Measurements from ENCODE around the gene OR2T34.

The OR2T34 gene

GRCh38 chr1:248618119-248618518 lies 43.6 kb upstream of the OR2T34 start:
- Histone ChIP-seq H3K4me3 (ENCODE audit: insufficient read depth in 1 of 2, low read depth in 1 of 2, low read length in 2 of 2) (no peak overlapping the region), H3K79me1 (replicated peaks; ENCODE audit: low read length, poor library complexity, severe bottlenecking) (no peaks in the 10 kb centered on the region), H2BK12ac (ENCODE audit: low read length in 2 of 2) (no peak overlapping the region), H3K27me3 (ENCODE audit: control insufficient read depth in 1 of 2, insufficient read depth in 1 of 2, low read length in 2 of 2) (no peaks in the 10 kb centered on the region), H4K91ac (ENCODE audit: low read length) (no peak overlapping the region), H3K36me3 (ENCODE audit: control insufficient read depth in 1 of 2, insufficient read depth in 2 of 2, low read depth in 1 of 2, low read length in 2 of 2) (no peaks in the 10 kb centered on the region), H3K23ac (ENCODE audit: low read length in 2 of 2) (no peak overlapping the region), H3K4me2 (ENCODE audit: low read length, poor library complexity, severe bottlenecking) (no peak overlapping the region), H2BK5ac (ENCODE audit: low read depth, low read length, poor library complexity, severe bottlenecking) (no peak overlapping the region), H2BK15ac (ENCODE audit: low read depth, poor library complexity, severe bottlenecking) (no peak overlapping the region), H3K4ac (ENCODE audit: low read depth in 1 of 2, low read length in 2 of 2) (no peak overlapping the region), H3K9ac (ENCODE audit: low read length) (no peak overlapping the region), H4K8ac (ENCODE audit: low read length) (no peak overlapping the region), H3K4me1 (ENCODE audit: control insufficient read depth, insufficient read depth, low read depth, low read length) (no peaks in the 10 kb centered on the region), H3K18ac (ENCODE audit: low read depth in 1 of 2, low read length in 2 of 2) (no peak overlapping the region), H2AFZ (ENCODE audit: low read depth, low read length) (no peak overlapping the region), H3K9me3 (ENCODE audit: control insufficient read depth, low read length) (no peaks in the 10 kb centered on the region), H3K27ac (ENCODE audit: low read length, poor library complexity, severe bottlenecking) (no peak overlapping the region), H2BK120ac (ENCODE audit: low read depth, low read length) (no peak overlapping the region), H3K14ac (ENCODE audit: low read length in 2 of 2) (no peak overlapping the region), H2AK5ac (ENCODE audit: low read length, severe bottlenecking) (no peak overlapping the region)
- WGBS = 72% methylated on average over 7 of the region's 7 CpGs
- DNase-seq = no peak

- WGBS = 24% methylated on average over 1 of the region's 1 CpG
- Histone ChIP-seq H3K9ac (ENCODE audit: low read length) (no peak overlapping the region), H2AFZ (ENCODE audit: low read depth, low read length) (no peak overlapping the region), H2BK120ac (ENCODE audit: low read depth, low read length) (no peak overlapping the region), H2AK5ac (ENCODE audit: low read length, severe bottlenecking) (no peak overlapping the region), H3K23ac (ENCODE audit: low read length in 2 of 2) (no peak overlapping the region), H4K91ac (ENCODE audit: low read length) (no peak overlapping the region), H3K4me2 (ENCODE audit: low read length, poor library complexity, severe bottlenecking) (no peak overlapping the region), H3K9me3 (ENCODE audit: control insufficient read depth, low read length) (no peaks in the 10 kb centered on the region), H3K18ac (ENCODE audit: low read depth in 1 of 2, low read length in 2 of 2) (no peak overlapping the region), H3K27me3 (ENCODE audit: control insufficient read depth in 1 of 2, insufficient read depth in 1 of 2, low read length in 2 of 2) (no peaks in the 10 kb centered on the region), H3K14ac (ENCODE audit: low read length in 2 of 2) (no peak overlapping the region), H4K8ac (ENCODE audit: low read length) (no peak overlapping the region), H3K79me1 (replicated peaks; ENCODE audit: low read length, poor library complexity, severe bottlenecking) (no peaks in the 10 kb centered on the region), H2BK15ac (ENCODE audit: low read depth, poor library complexity, severe bottlenecking) (no peak overlapping the region), H3K4me1 (ENCODE audit: control insufficient read depth, insufficient read depth, low read depth, low read length) (no peaks in the 10 kb centered on the region), H3K27ac (ENCODE audit: low read length, poor library complexity, severe bottlenecking) (no peak overlapping the region), H2BK5ac (ENCODE audit: low read depth, low read length, poor library complexity, severe bottlenecking) (no peak overlapping the region), H3K4ac (ENCODE audit: low read depth in 1 of 2, low read length in 2 of 2) (no peak overlapping the region), H3K4me3 (ENCODE audit: insufficient read depth in 1 of 2, low read depth in 1 of 2, low read length in 2 of 2) (no peak overlapping the region), H3K36me3 (ENCODE audit: control insufficient read depth in 1 of 2, insufficient read depth in 2 of 2, low read depth in 1 of 2, low read length in 2 of 2) (no peaks in the 10 kb centered on the region), H2BK12ac (ENCODE audit: low read length in 2 of 2) (no peak overlapping the region)
- DNase-seq = no peak
Measured at GRCh38 chr1:248613742-248614141, 39.2 kb upstream of the OR2T34 start.

DNA sequence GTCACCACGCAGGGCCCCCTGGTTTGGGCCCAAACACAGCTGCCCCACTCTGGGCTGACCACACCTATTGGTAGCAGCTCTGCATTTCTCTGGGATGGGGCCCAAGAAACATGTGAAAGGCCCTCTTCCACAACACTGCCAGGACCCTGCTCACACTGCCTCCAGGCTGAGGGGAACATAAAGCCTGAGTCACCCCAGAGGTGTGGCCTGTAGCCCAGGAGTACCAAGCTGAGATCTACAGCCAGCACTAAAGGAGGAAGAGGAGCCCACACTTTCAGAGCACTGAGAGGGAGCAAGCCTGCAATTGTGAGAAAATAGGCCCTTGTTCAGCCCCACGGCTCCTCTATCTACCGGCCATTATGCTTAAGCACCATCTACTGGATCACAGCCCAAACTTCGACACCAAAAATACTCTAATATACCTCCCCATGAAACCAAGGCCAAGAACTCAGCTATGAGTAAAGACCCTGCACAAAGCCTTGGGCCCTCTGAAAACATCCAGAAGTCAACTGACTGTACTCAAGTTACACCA lies 37.4 kb upstream of the OR2T34 start:
- Histone ChIP-seq H3K14ac (ENCODE audit: low read length in 2 of 2) (no peak overlapping the region), H3K79me1 (replicated peaks; ENCODE audit: low read length, poor library complexity, severe bottlenecking) (no peaks in the 10 kb centered on the region), H2BK120ac (ENCODE audit: low read depth, low read length) (no peak overlapping the region), H2BK5ac (ENCODE audit: low read depth, low read length, poor library complexity, severe bottlenecking) (no peak overlapping the region), H3K4me3 (ENCODE audit: insufficient read depth in 1 of 2, low read depth in 1 of 2, low read length in 2 of 2) (no peak overlapping the region), H4K91ac (ENCODE audit: low read length) (no peak overlapping the region), H3K9ac (ENCODE audit: low read length) (no peak overlapping the region), H3K23ac (ENCODE audit: low read length in 2 of 2) (no peak overlapping the region), H3K36me3 (ENCODE audit: control insufficient read depth in 1 of 2, insufficient read depth in 2 of 2, low read depth in 1 of 2, low read length in 2 of 2) (no peaks in the 10 kb centered on the region), H2AFZ (ENCODE audit: low read depth, low read length) (no peak overlapping the region), H2AK5ac (ENCODE audit: low read length, severe bottlenecking) (no peak overlapping the region), H2BK12ac (ENCODE audit: low read length in 2 of 2) (no peak overlapping the region), H3K4me1 (ENCODE audit: control insufficient read depth, insufficient read depth, low read depth, low read length) (no peaks in the 10 kb centered on the region), H3K27me3 (ENCODE audit: control insufficient read depth in 1 of 2, insufficient read depth in 1 of 2, low read length in 2 of 2) (no peaks in the 10 kb centered on the region), H3K9me3 (ENCODE audit: control insufficient read depth, low read length) (no peaks in the 10 kb centered on the region), H2BK15ac (ENCODE audit: low read depth, poor library complexity, severe bottlenecking) (no peak overlapping the region), H3K27ac (ENCODE audit: low read length, poor library complexity, severe bottlenecking) (no peak overlapping the region), H4K8ac (ENCODE audit: low read length) (no peak overlapping the region), H3K18ac (ENCODE audit: low read depth in 1 of 2, low read length in 2 of 2) (no peak overlapping the region), H3K4me2 (ENCODE audit: low read length, poor library complexity, severe bottlenecking) (no peak overlapping the region), H3K4ac (ENCODE audit: low read depth in 1 of 2, low read length in 2 of 2) (no peak overlapping the region)
- no peak for DNase-seq
- 73% methylated on average over 4 of the region's 4 CpGs for WGBS

- no peaks in the 10 kb centered on the region for H3K36me3 ChIP-seq (ENCODE audit: control insufficient read depth in 1 of 2, insufficient read depth in 2 of 2, low read depth in 1 of 2, low read length in 2 of 2)
- H3K9ac ChIP-seq (ENCODE audit: low read length) = no peak overlapping the region
- no peak overlapping the region for H2AK5ac ChIP-seq (ENCODE audit: low read length, severe bottlenecking)
- H3K18ac ChIP-seq (ENCODE audit: low read depth in 1 of 2, low read length in 2 of 2) = no peak overlapping the region
- no peaks in the 10 kb centered on the region for H3K79me1 ChIP-seq (replicated peaks; ENCODE audit: low read length, poor library complexity, severe bottlenecking)
- H3K4ac ChIP-seq (ENCODE audit: low read depth in 1 of 2, low read length in 2 of 2) = no peak overlapping the region
- no peak overlapping the region for H4K8ac ChIP-seq (ENCODE audit: low read length)
- no peak overlapping the region for H2BK12ac ChIP-seq (ENCODE audit: low read length in 2 of 2)
- WGBS = 80% methylated on average over 1 of the region's 3 CpGs
- H3K14ac ChIP-seq (ENCODE audit: low read length in 2 of 2) = no peak overlapping the region
- no peak overlapping the region for H3K27ac ChIP-seq (ENCODE audit: low read length, poor library complexity, severe bottlenecking)
- H3K23ac ChIP-seq (ENCODE audit: low read length in 2 of 2) = no peak overlapping the region
- no peaks in the 10 kb centered on the region for H3K27me3 ChIP-seq (ENCODE audit: control insufficient read depth in 1 of 2, insufficient read depth in 1 of 2, low read length in 2 of 2)
- H2BK5ac ChIP-seq (ENCODE audit: low read depth, low read length, poor library complexity, severe bottlenecking) = no peak overlapping the region
- H2AFZ ChIP-seq (ENCODE audit: low read depth, low read length) = no peak overlapping the region
- H3K4me2 ChIP-seq (ENCODE audit: low read length, poor library complexity, severe bottlenecking) = no peak overlapping the region
- DNase-seq = no peak
- no peak overlapping the region for H2BK120ac ChIP-seq (ENCODE audit: low read depth, low read length)
- H4K91ac ChIP-seq (ENCODE audit: low read length) = no peak overlapping the region
- no peaks in the 10 kb centered on the region for H3K9me3 ChIP-seq (ENCODE audit: control insufficient read depth, low read length)
- H3K4me1 ChIP-seq (ENCODE audit: control insufficient read depth, insufficient read depth, low read depth, low read length) = no peaks in the 10 kb centered on the region
- H3K4me3 ChIP-seq (ENCODE audit: insufficient read depth in 1 of 2, low read depth in 1 of 2, low read length in 2 of 2) = no peak overlapping the region
- H2BK15ac ChIP-seq (ENCODE audit: low read depth, poor library complexity, severe bottlenecking) = no peak overlapping the region
Measured at GRCh38 chr1:248610301-248610700, 35.7 kb upstream of the OR2T34 start.
